Pulmonary artery endothelial cell (primary cell): ENCODE data around the gene SERTAD3. TPM values are rescaled to one million over a fixed set of nuclear protein-coding genes. Genes with fewer than 3 reads are reported as not detected.

Experiments used
- DNase-seq: peaks from one replicate; pipeline ENCODE4 v3.0.0-alpha.2; 2011; ENCODE audit warnings: low read depth, low spot score
- total RNA-seq: library from RNA; depleted of rRNA; stranded (reverse); fragments of >200 nt; gene quantifications from 2 replicates; pipeline ENCODE4 v1.2.3, GENCODE V29; 2014

Gene SERTAD3
- total RNA-seq, 1 donor from 2014 or later: 17.1 TPM

DNA sequence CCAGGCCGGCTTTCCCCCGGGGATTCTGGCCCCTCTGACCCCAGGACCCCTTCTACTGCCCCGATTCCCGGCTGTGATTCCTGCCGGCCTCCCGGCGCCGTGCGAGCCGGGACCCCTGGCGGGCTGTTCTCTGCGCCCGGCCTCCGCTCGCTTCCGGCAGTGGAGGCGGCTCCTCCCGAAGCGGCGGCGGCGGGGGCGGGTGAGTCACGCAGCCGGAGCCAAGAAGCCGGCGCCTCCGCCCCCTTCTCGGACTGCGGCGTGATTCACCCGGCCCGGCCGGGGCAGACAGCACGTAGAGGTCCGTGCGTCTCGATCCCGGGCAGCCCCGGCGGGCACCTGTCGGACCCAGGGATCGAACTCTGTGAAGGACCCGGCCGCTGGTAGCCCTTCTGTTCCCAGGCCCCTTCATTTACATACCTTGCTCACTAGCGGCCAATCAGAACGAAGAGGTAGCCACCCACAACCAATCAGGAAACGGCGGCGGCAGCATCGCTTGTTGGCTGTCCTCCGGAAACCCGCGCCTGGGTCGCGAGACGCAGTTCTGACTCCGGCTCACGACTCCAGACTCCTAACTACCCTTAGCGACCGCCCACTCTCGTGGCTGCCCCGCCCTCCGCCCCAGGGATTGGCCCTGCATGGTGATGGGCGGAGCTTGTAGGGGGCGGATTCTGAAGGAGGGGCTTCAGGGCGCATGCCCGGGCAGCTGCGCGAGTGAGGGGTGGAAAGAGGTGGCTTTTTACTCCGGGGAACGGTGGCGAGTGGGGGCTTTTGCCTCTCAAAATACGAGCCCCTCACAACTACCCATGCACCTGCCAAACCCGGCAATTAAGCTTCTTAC lies 18.5 kb downstream of the SERTAD3 start, which contains the start of gene SERTAD1:
Gene SERTAD1 (minus strand): TSS at position 543 of the 838 bp plus-strand sequence. CDS start 2,446 bp downstream, outside the sequence.
- peak; percentile 98 for DNase-seq

DNA sequence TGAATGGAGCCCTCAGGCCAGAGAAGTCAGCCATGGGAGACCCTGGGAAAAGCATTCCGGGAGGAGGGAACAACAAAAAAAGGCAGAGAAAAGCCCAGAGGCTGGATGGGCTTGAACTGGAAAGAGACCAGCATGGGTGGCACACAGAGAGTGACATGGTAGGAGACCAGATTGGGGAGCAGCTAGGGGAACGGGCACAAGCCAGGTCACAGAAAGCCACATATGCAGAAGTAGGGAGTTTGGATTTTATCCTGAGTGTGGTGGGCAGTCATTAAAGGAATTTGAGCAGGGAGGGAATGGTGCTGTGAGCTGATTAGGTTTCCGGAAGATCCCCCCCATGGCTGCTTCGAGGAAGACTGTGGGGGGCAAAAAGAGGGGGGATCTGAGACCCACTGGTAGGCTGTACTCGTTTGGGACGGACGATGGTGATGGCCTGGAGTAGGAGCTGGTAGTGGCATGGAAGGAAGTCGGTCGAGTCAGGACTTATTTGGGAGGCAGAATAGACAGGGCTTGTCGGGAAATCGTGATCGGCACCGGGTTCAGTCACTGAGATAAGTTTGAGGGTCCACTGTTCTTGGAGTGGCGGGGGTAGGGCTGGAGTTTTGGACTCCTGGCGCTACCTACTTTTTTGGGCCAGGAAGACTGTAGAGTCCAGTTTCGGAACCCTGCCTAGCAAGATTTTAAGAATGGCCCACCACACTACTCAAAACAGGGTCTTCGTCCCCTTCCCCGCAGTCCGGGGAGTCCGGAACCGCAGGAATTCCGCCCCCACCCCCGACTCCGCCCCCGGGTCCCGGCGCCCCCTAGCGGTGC lies 19.3 kb downstream of the SERTAD3 start:
- no peak for DNase-seq

DNA sequence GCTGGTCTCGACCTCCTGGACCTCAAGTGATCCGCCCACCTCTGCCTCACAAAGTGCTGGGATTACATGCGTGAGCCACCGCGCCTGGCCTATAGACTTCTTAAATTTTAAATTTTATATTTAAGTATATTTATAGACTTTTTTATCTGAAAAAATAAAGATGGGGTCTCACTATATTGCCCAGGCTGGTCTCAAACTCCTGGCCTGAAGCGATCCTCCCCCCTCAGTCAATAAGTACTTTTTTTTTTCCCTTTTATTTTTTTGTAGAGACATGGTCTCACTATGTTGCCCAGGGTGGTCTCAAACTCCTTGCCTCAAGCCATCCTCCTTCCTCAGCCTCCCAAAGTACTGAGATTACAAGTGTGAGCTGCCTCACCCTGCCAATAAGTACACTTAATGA lies 20.2 kb downstream of the SERTAD3 start:
- DNase-seq: no peak

DNA sequence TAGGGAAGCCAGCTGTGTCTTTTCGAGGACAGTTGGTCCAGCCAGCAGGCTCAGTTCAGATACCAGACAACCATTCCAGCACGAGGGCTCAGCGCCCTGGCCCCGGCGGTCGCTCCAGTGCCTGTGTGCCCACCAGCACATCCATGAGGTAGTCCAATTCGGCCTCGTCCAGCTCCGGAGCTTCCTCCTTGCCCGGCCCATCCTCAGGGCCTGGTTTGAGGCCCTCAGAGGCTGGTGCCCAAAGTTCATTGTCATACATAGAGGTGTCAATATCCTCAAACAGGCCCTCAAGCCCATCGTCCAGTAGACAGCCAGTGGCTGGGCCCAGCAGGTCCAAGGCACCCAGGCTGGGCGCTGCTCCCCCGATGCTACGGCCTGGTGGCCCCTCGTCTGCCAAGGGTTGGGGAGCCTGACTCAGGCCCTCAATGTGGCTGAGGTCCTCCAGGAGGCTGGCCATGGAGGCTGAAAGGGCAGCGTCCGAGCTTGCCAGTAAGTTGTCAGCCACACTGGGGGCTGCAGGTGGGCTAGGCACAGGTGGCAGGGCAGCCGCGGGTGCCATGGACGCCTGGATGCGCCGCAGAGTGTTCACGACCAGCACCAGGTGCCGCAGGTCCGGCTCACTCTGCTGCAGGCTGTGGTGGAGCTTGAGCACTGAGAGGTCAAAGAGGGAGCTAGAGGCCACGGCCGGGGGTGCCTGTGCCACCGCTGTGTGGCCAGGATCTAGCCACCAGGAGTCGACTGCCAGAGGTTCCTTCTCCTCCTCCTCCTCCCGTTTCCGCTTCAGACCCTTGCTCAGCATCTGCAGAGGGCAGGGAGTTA lies 21.2 kb downstream of the SERTAD3 start:
- DNase-seq: no peak

DNA sequence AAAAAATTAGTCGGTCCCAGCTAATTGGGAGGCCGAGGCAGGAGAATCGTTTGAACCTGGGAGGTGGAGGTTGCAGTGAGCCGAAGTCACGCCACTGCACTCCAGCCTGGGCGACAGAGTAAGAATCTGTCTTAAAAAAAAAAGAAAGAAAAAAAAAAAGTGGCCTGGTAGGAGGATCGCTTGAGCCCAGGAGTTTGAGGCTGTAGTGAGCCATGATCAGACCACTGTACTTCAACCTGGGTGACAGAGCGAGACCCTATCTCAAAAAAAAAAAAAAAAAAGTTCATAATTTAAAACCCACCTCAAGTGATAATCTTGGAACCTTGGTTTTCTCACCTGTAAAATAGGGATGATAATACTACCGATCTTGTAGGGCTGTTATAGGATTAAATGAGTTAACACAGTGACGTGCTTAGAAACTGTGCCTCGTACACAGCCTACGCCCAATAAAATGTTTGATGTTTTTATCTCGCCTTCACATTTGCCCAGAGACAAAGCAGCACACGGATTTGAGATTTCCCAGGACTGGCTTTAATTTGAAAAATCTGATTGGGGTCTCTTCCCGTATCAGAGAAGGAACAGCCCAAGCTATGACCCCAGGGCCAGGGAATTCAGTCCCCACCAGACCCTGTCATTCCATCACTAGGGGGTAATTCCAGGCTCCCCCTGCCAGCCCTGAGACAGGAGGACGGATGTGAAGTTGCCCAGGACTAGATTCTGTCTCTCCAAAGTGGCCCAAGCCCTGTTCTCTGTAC lies 22.0 kb downstream of the SERTAD3 start:
- no peak for DNase-seq

DNA sequence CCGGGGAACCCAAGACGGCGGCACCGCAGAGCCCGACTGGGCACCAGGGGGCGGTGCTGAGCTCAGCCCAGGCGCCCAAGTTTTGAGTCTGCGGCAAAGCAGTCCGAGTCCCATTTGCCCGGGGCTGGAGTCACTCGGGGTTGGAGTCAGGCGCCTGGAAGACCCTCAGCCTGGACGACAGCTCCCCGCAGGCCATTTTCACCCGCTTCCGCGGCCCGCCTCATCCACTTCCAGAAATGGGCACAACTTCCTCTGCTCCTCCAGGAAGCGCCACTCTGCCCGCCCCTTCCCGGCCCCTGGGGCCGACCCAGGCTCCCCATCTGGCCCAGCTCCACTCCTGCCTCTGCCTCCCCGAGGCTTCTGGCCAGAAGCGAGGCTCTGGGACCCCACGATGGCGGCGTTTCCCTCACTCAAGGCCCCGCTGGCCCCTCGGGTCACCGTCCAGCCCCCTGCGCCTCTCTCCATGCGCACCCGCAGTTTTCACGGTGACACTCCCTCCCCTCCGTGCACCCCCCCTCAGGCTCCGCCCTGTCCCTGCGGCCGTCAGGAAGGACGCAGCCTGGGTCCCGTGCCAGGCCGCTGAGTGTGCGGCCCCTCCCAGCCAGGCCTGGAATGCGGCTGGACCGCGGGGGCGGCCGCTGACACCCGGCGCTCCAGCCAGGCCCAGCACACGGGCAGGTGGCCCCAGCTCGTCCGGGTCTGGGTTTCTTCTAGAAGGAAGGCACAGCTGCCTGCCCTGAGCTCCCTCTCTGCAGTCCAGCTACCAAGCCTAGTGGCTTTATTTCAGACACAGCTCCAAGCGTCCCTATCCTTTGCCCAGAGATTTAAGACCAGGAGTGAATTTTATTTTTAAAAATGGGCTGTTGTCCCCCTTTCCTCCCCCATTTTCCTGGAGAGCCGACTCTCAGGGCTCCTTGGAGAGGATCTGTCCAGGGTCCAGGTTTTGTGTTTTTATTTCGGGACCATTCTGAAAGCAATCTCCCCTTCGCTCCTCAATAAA lies 23.1 kb downstream of the SERTAD3 start:
- DNase-seq: peak; percentile 75

DNA sequence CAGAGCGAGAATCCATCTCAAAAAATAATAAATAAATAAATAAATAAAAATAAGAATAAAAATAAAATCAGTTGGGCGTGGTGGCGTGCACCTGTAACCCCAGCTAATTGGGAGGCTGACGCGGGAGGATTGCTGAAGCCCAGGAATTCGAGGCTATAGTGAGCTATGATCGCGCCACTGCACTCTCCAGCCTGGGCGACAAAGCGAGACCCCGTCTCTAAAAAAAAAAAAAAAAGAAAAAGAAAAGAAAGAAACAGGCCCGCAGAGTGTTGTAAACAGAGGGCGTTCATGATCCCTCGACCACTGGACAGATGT lies 23.7 kb downstream of the SERTAD3 start:
- DNase-seq: no peak

DNA sequence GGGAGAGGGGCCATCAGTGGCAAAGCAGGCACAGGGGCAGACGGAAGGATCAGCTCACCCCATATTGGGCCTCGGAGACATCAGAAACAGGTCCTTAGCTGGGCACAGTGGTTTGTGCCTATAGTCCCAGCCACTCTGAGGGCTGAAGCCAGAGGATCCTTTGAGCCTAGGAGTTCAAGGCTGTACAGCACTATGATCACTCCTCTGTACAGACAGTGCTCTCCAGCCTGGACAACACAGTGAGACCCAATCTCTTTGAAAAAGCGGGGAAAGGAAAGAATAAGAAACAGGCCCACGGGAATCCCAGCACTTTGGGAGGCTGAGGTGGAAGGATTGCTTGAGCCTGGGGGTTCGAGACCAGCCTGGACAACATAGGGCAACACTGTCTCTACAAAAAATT lies 24.4 kb downstream of the SERTAD3 start:
- no peak for DNase-seq

DNA sequence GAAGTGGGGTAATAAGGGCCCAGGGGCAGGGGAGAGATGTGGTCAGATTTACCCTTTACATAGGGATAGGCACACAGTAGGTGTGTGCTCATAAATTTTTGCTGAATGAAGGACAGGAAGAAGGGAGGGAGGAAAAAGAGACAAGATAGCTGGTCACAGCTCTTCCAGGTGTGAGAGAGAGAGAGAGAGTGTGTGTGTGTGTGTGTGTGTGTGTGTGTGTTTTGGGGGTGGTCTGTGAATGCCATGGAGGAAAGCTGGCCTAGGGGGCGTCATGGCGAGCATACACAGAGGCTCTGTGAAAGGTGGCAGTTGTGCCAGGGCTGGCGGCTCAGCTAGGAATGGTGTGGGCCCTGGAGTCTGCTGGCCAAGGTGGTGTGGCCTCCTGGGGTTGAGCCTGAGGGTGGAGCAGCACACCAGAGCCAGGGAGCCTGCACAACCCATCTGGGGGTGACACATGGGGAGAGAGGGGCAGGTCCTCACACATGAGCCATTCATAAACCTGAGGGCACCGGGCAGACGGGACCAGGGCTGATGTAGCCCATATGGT lies 25.0 kb downstream of the SERTAD3 start:
- DNase-seq: no peak

DNA sequence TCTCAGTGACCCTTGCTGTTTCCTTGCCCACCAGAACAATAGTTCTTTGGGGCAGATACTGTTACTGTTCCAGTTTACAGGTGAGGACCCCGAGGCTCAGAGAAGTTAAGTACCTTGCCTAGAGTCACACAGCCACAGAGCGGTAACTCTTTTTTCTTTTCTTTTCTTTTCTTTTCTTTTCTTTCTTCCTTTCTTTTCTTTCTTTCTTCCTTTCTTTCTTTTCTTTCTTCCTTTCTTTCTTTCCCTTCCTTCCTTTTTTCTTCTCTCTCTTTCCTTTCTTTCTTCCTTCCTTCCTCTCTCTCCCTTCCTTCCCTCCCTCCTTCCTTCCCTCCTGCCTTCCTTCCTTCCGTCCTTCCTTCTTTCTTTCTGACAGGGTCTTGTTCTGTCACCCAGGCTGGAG lies 26.1 kb downstream of the SERTAD3 start:
- no peak for DNase-seq

DNA sequence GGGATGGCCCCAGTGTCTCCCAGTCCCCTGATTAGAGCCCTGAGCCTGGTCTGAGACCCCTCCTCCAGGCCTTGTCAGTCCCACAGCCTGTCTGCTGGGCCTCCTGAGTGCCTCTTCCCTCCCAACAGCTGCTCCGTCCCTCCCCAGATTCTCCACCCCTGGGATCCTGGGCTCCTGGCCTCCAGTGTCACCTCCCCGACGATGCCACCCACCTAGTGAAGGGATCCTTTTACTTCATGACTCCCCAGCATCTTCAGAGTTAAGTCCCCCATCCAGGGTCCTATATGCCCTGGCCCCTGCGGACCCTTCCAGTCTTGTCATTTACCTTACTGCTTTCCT lies 26.5 kb downstream of the SERTAD3 start:
- no peak for DNase-seq

DNA sequence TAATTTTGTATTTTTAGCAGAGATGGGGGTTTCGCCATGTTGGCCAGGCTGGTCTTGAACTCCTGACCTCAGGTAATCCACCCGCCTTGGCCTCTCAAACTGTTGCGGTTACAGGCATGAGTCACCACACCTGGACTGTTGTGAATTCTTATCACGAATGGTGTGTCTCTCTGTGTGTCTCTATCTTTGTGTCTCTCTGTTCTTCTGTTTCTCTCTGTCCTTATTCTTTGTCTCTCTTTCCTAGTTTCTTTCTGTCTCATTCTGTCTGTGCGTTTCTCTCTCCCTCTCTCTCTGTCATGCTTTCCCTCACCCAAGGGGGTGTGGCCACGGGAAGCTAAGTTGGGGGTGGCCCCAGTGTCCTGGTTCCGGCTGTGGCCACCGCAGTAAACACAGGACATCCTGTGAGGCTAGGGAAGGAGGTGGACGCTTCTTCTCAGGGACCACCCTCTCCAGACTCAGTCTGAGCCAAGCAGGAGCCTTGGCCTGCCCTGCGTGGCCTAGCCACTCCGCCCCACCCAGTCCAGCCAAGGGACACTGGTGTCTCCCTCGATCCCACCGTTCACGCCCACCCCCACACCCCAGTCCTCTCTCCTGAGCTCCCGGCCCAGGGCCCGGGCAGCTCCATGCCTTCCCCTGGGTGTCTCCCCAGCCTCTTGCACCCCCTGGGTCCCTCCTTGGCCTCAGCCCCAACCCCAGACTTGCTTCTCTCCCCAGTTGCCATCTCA lies 27.1 kb downstream of the SERTAD3 start:
- no peak for DNase-seq

DNA sequence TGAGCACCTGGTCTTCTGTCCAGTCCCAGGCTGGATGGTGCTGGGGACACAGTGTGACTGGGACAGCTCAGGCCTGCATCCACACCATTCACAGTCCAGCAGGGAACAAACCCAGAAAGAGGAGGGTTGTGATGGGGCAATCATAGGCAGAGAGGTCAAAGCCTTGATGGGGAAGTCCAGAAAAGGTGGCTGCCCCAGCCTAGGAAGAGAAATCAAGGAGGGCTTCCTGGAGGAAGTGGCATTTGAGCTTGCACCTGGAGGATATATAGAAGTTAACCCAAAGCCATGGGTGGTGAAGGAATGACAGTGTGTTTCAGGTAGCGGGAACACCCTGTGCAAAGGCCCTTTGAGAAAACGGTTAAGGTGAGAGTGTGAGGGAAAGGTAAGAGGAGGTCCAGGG lies 28.4 kb downstream of the SERTAD3 start:
- DNase-seq: no peak

DNA sequence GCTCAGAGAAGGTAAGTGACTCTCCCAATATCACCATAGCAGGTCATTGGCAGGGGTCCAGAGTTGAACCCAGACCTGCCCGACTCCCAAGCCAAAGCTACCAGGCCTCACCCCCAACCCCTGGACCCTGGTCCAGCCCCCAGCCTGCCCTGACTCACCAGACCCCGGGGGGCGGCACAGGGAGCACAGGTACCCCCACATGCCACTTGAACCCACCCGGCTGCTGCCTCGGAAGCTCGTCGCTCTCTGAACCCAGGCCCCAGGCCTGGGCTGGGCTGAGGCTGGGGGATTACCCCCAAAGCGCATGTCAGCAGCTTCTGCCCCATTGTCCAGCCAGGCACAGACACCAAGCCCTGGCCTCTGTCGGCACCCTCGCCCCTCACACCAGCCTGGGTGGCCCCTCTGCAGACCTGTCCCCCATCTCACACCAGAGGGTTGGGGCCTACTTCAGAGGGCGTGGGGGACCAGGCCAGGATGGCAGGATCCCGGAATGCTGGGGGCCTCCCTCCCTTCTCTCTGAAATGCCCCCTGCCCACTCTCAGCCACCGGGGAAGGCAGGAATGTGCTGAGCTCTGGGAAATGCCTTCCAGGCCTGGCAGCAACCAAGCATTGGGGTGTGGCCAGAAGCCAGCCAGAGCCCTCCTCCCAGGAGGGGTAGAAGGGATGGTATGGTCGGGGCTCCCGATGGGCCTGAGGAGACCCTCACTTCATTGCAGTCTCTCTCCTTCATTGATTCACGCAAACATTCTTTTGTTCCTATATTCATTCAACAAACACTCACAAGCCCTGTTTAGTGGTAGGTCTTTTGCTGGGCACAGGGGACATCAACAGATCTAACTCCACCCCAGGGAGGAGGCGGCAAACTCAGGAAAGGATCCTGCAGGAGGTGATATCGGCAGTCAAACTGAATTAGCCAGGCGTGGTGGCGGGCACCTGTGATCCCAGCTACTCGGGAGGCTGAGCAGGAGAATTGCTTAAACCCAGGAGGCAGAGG lies 29.3 kb downstream of the SERTAD3 start:
- no peak for DNase-seq

DNA sequence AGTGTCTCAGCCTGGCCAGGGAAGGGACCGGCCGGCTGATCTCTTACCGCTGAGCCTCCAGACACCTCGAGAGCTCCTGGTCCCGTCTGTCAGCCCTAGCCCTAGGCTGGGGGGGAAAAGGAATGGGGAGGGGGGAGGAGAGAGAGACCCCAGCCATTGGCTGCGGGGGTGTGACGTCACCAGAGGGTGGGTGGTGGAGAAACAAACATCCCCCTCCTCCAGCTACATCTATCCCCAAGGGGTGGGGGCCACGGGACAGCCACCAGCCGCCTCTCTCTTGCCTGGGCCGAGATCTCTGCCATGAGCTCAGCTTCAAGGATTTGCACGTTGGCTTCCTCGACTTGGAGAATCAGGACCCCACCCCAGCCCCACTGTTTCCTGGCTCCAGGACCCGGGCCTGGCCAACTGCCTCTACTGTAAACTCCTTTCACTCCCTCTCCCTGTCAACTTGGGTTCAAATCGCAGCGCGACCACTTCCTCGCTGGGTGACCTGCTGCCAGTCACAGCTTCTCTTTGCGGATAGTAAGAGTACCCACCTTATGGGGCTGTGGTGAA lies 30.8 kb downstream of the SERTAD3 start, which contains the start of gene PRX:
Gene PRX (minus strand): TSS at position 88 of the 555 bp plus-strand sequence. CDS start 5,446 bp downstream, outside the sequence.
- DNase-seq: no peak

DNA sequence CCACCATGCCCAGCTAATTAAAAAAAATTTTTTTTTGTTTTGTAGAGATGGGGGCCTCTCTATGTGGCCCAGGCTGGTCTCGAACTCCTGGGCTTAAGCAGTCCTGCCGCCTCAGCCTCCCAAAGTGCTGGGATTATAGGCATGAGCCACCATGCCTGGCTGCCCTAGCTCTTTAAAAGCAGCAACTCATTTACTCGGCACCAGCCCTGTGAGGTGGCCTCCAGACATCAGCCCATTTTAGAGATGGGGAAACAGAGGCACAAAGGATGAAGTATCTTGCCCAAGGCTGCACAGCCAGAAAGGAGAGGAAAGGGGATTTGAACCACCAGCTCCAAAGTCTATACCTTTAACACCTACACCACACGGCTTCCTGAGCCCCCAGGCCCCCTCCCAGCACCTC lies 31.3 kb downstream of the SERTAD3 start:
- no peak for DNase-seq

DNA sequence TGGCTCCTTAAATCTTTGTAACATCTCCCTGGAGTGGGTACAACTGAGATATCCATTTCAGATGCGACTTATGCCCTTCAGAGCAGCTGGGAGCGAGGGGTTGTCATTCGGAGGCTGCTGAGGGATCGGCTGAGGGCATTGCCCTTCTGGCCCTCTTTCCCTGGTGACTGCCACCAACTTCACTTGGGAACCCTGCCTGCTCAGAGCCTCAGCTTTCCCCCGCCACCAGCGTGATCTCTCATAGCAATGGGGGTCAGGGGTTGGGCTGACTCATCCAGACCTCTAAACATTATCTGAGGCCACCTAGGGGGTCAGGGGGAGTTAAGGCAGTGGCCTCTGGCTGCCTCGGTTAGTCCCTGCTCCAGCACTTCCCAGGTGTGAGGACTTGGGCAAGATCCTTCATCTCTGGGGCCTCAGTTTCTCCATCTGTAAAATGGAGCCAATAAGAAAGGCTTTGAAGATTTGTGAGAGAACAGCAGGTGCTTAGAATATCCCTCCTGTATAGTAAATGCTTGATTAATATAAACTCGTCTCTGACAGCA lies 32.1 kb downstream of the SERTAD3 start:
- no peak for DNase-seq
